Activated naive CD4-positive, alpha-beta T cell treated with anti-CD3 and anti-CD28 coated beads, Interleukin-2, amount 50 U/mL, for 72 hours (primary cell): Measurements from ENCODE around the gene ABLIM2. TPM values are rescaled to one million over a fixed set of nuclear protein-coding genes. Genes with fewer than 3 reads are reported as not detected.

Source experiments
- ATAC-seq, 2 donors: fragments of 150-1000 bp; cut with Tn5 transposase; 2 replicates each; pipeline ENCODE4 v1.10.0; 2021; ENCODE audit warnings: mild to moderate bottlenecking in 2 of 2, moderate library complexity in 2 of 2
- DNase-seq, 2 donors: peaks; one replicate each; pipeline ENCODE4 v3.0.0; 2021 to 2022; ENCODE audit warnings: low spot score in 2 of 2
- H3K27ac Mint-ChIP-seq, 2 donors: one replicate each; pipeline ENCODE4 v1.8.0; 2022; ENCODE audit warnings: mild to moderate bottlenecking in 2 of 2, mixed read lengths in 2 of 2
- H3K36me3 Mint-ChIP-seq, 2 donors: one replicate each; pipeline ENCODE4 v1.8.0; 2022; ENCODE audit warnings: mixed read lengths in 2 of 2
- H3K9me3 Mint-ChIP-seq, 2 donors: one replicate each; pipeline ENCODE4 v1.8.0; 2022; ENCODE audit warnings: mixed read lengths in 2 of 2
- total RNA-seq, 2 donors: library from RNA; stranded (reverse); gene quantifications; one replicate each; pipeline ENCODE4 v1.2.3, GENCODE V29; 2022

ABLIM2 gene
- total RNA-seq, 2 donors from 2014 or later = 0.27 to 0.41 TPM

- no peaks in the 10 kb centered on the region for H3K9me3 Mint-ChIP-seq
- DNase-seq = no peak
- ATAC-seq = no peak
These were observed 86.8 kb downstream of the ABLIM2 start for GRCh38 chr4:8071766-8072165.

GRCh38 chr4:8070736-8071718, 87.6 kb downstream of the ABLIM2 start:
- no peak for ATAC-seq
- Mint-ChIP-seq H3K27ac (no peak overlapping the region), H3K36me3 (no peaks in the 10 kb centered on the region), H3K9me3 (no peaks in the 10 kb centered on the region)
- no peak for DNase-seq

More at GRCh38 chr4:8071766-8072165, 86.8 kb downstream of the ABLIM2 start:
- H3K36me3 Mint-ChIP-seq = no peaks in the 10 kb centered on the region
- no peak overlapping the region for H3K27ac Mint-ChIP-seq

- H3K36me3 Mint-ChIP-seq = peaks cover 13% of the 10 kb centered on the region in 2 donors
- no peak overlapping the region for H3K27ac Mint-ChIP-seq
These were observed 89.4 kb downstream of the ABLIM2 start for GRCh38 chr4:8069102-8069752.

GRCh38 chr4:8067945-8068896, 90.4 kb downstream of the ABLIM2 start:
- peaks cover 16 to 21% of the 10 kb centered on the region in 2 donors for H3K9me3 Mint-ChIP-seq
- H3K36me3 Mint-ChIP-seq = peaks cover 23% of the 10 kb centered on the region in 2 donors
- ATAC-seq = no peak
- DNase-seq = no peak
- no peak overlapping the region for H3K27ac Mint-ChIP-seq

More at GRCh38 chr4:8069102-8069752, 89.4 kb downstream of the ABLIM2 start:
- DNase-seq = no peak
- peaks cover 9 to 11% of the 10 kb centered on the region in 2 donors for H3K9me3 Mint-ChIP-seq
- no peak for ATAC-seq

- no peak overlapping the region for H3K27ac Mint-ChIP-seq
- DNase-seq (no peak), ATAC-seq (no peak)
- peaks cover 16 to 23% of the 10 kb centered on the region in 2 donors for H3K9me3 Mint-ChIP-seq
- peaks cover 28% of the 10 kb centered on the region in 2 donors for H3K36me3 Mint-ChIP-seq
These were observed 91.2 kb downstream of the ABLIM2 start for GRCh38 chr4:8067274-8067936.

GRCh38 chr4:8066336-8066931, 92.2 kb downstream of the ABLIM2 start:
- ATAC-seq = no peak
- H3K9me3 Mint-ChIP-seq = peaks cover 16 to 23% of the 10 kb centered on the region in 2 donors
- peaks cover 28% of the 10 kb centered on the region in 2 donors for H3K36me3 Mint-ChIP-seq
- no peak for DNase-seq
- no peak overlapping the region for H3K27ac Mint-ChIP-seq

- Mint-ChIP-seq H3K27ac (peak overlapping the region in 1 of 2 donors; percentile 79), H3K9me3 (peaks cover 16 to 23% of the 10 kb centered on the region in 2 donors), H3K36me3 (peaks cover 28% of the 10 kb centered on the region in 2 donors)
- DNase-seq = no peak
- ATAC-seq = no peak
These were observed 94.5 kb downstream of the ABLIM2 start for GRCh38 chr4:8063974-8064563.

- ATAC-seq (no peak), DNase-seq (no peak)
- peaks cover 28% of the 10 kb centered on the region in 2 donors for H3K36me3 Mint-ChIP-seq
- peaks cover 16 to 23% of the 10 kb centered on the region in 2 donors for H3K9me3 Mint-ChIP-seq
- no peak overlapping the region for H3K27ac Mint-ChIP-seq
These were observed 97.0 kb downstream of the ABLIM2 start for GRCh38 chr4:8061573-8061972.

- no peak for ATAC-seq
- Mint-ChIP-seq H3K9me3 (peaks cover 16 to 23% of the 10 kb centered on the region in 2 donors), H3K36me3 (peaks cover 28% of the 10 kb centered on the region in 2 donors), H3K27ac (no peak overlapping the region)
- no peak for DNase-seq
These were observed 97.5 kb downstream of the ABLIM2 start for GRCh38 chr4:8061145-8061544.

- H3K9me3 Mint-ChIP-seq = peaks cover 16 to 23% of the 10 kb centered on the region in 2 donors
- no peak for DNase-seq
- H3K36me3 Mint-ChIP-seq = peaks cover 28% of the 10 kb centered on the region in 2 donors
- no peak for ATAC-seq
- no peak overlapping the region for H3K27ac Mint-ChIP-seq
These were observed 98.0 kb downstream of the ABLIM2 start for GRCh38 chr4:8060632-8061031.

GRCh38 chr4:8058031-8058479, 100.6 kb downstream of the ABLIM2 start:
- DNase-seq = no peak
- Mint-ChIP-seq H3K36me3 (peaks cover 4 to 12% of the 10 kb centered on the region in 2 donors), H3K9me3 (peaks cover under 1 to 4% of the 10 kb centered on the region in 2 donors), H3K27ac (no peak overlapping the region)
- no peak for ATAC-seq

GRCh38 chr4:8055206-8055605, 103.4 kb downstream of the ABLIM2 start:
- Mint-ChIP-seq H3K27ac (no peak overlapping the region), H3K9me3 (peaks cover 0 to 4% of the 10 kb centered on the region in 2 donors), H3K36me3 (peaks cover 0 to 9% of the 10 kb centered on the region in 2 donors)
- DNase-seq (no peak), ATAC-seq (no peak)

GRCh38 chr4:8053688-8054449, 104.7 kb downstream of the ABLIM2 start:
- Mint-ChIP-seq H3K27ac (no peak overlapping the region), H3K9me3 (peaks cover 0 to 4% of the 10 kb centered on the region in 2 donors), H3K36me3 (peaks cover 0 to 9% of the 10 kb centered on the region in 2 donors)
- DNase-seq = no peak
- ATAC-seq = no peak

- H3K27ac Mint-ChIP-seq = no peak overlapping the region
- ATAC-seq = no peak
- H3K9me3 Mint-ChIP-seq = peaks cover 0 to 4% of the 10 kb centered on the region in 2 donors
- no peak for DNase-seq
- peaks cover 0 to 9% of the 10 kb centered on the region in 2 donors for H3K36me3 Mint-ChIP-seq
These were observed 106.4 kb downstream of the ABLIM2 start for GRCh38 chr4:8052160-8052691.
